ENCODE measurements around the gene CCR8.

- TF ChIP-seq CTCF (IDR thresholded peaks at IDR 0.05; ENCODE audit: insufficient read depth, low read length) (no peak), POLR2AphosphoS5 (IDR thresholded peaks at IDR 0.05; ENCODE audit: low read depth) (no peak), SPI1 (IDR thresholded peaks at IDR 0.05; ENCODE audit: borderline replicate concordance, low read depth) (no peak)
Observed at GRCh38 chr3:39344746-39345344, 15.3 kb downstream of the CCR8 start.
